Measurements from ENCODE around the gene ADGRG6.
A peak's percentile ranks its signal among the peaks of the same experiment; 100 is the strongest.

Gene ADGRG6

DNA sequence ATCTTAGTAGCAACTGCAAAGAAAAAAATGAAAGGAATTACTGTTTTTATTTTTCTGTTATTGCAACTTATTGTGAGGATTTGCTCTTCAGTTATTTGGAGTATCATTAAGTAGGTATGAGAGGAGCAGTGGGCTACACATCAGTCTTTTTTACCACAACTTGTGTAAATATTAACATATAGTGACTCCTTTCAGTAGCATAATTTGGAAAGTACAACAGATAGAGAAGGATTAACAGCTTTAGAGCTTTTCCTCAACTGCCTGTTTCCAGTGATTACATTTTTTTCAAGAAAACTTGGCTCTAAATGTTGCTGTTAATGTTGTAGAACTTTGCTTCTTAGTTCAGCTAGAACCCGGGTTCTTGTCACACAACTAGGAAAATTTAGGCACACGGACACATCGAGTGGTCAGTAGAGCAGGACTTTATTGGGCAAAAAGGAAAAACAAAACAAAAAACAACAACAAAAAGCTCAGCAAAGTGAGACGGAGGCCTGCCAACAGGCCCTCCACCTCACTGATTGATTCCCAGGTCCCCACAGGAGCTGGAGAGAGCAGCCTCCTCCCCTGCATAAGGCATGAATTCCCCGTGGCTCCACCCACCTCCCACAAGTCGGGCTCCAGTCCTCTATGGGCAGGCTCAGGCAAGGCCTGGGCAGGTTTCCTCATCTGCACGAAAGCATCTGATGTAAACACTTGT, 75.1 kb downstream of the ADGRG6 start:
- DNase-seq (ENCODE audit: low spot score): no peak

DNA sequence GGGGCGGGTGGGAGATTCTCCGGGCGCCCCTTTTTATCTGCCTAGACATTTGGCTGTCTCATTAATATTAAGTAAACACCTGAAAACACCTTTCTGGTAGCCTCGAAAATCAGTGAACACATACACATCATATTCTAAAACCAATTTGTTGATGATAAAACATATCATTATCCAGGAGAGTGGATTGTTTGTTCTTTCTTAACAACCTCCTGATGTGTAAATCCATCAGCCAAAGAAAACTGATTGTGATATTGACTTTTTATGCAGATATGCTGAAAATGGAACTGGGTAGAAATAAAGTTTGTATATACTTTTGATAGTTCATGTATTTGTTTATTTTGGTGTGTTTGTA, 75.7 kb downstream of the ADGRG6 start:
- DNase-seq (ENCODE audit: low spot score): no peak

DNA sequence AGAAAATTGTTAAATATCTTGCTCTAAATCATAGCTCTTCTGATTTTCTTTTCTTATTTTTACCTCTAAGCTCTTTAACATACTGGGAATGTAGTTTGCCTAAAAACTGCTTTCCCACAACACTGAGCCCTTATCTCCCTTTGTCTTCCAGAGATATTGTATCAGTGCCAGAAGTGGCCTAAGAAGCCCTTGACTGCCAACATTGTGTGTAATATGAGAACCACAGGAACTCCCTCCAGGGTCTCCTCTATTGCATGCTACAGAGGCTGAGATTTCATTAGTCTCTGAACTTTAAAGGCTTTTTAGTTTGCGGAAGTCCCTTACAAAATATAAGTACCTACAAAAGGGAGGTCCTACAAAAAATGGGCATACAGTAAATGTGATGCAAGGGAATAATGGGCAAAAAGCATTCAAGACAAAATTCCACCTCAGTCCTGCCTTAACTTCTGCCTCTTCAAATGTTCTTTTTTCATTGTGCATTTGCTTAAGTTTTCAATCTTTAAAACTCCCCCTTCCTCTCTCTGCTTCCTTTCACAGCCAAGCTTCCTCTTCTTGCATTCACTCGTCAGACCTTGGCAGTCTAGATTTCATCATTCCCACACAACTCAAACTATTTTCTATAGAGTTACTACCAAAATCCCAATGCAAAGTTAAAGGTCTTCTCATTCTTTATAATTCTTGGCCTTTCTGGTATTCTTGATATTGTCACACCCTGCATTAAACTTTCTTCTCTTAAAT, 76.5 kb downstream of the ADGRG6 start:
- DNase-seq (ENCODE audit: low spot score): no peak

DNA sequence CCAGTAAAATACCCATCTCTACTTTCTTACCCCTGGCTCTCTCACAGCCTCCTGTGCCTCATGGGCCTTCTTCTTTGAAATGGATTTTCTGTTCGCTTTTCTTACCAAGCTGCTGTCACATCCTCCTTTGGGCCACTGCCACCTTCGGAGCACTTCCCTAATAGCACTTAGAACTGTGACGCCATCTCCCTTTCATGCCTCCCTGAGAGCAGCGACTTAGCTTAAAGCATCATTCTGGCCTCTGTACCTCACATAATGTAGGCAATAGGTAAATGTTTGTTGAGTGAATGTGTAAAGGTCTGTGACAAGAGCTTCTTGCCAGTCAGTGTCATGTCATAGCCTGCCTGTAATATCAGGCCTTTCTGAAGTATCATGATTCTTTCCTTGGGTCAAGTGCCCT, 78.8 kb downstream of the ADGRG6 start:
- no peak for DNase-seq (ENCODE audit: low spot score)

DNA sequence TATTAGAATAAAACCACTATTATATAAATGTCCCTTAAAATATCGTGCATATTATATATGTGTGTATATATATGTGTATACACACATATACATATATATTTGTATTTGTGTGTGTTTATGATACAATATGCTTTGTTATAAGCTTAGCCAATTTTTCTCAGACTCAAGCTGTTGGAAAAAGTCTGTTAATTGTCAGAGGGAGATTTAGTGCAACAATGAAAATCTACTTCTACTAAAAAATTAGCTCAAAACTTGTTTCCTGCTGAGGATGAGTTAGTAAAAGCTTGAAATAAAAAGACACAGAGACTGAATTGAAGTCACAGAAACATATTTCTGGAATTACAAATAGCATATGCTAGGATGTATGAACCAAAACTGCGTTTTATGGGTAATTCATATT, 79.4 kb downstream of the ADGRG6 start:
- DNase-seq (ENCODE audit: low spot score): no peak

DNA sequence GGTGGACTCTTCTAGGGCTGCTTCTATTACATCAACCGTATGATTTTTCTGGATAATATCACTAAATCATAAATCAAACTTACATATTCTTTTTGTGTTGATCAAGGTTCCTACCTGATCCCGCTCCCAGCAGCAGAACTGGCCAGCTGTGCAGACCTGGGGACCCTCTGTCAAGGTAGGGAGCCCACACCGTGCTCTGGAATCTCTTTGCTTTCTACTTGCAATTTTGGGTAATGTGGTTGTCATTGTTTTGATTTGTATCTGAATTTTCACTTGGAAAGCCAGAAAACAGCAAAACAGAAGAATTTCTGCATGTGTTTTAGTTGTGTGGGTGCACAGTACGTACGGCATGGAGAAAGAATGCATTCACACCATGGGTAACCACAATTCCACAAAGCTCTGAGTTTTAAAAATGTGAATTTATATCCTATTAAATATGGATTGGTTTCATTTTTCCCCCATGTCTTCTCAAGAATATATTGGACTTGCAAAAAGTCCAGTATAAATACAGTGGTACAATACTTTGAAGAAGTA, 80.1 kb downstream of the ADGRG6 start:
- no peak for DNase-seq (ENCODE audit: low spot score)

DNA sequence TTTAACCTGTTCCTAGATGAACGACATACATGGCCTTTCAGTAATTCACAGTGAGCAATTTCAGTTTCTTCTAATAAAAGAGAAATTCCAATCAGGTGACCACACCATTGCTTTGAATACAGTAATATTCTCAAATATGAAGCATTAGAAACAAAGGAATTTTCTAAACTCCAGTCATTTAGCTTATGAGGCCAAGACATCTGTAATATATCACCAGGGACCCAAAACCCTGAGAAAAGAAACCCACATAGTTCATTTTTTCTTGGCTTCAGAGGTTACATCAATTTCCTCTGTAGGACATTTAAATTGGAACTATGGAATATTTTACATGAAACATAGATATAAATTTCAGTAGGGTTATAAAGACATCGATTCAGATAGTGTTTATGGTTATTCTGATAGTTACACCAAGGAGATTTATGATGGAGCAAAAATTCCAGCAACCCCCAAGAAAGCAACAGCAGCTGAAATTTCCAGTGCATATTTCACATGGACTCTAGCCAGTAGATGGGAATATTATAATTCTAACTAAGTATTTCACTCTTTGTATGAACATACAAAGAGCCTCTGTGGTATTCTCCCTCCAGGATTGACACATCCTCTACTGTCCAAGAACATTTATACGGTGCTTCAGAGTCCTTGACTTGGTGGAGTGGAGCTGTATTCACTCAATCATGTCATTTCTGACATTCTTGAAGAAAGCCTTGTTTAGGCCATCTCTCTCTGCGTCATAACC, 82.9 kb downstream of the ADGRG6 start:
- no peak for DNase-seq (ENCODE audit: low spot score)

DNA sequence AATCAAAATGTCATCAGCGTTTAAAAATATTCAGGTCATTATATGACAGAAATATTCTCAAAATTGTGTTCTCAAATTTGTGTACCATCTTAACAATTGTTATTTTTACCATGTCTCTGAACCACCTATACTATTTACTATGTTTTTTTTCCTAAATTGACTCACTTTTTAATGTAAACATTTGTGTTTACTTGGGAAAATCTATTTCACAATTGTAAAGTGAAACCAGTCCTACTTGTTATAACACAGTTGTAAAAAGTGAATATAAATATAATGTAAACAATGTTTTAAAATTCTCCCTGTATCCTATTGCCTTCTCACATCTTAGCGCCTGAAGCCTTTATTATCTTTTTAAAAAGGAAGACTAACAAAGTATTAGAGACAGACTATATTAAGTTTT, 83.5 kb downstream of the ADGRG6 start:
- DNase-seq (ENCODE audit: low spot score): no peak

DNA sequence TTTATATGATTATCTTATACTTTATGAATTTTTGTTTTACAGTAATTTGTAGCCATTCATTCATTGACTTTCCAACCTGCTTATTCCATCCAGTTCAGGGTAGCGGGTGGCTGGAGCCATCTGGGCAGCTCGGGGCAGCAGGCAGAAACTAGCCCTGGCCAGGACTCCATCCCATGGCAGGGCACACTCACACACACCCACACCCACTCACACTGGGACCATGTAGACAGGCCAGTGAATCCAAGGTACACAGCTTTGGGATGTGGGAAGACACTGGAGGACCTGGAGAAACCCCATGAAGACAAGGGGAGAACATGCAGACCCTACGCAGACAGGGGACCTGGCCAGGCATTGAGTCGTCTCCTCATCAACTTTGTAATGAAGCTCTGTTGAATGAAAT, 84.8 kb downstream of the ADGRG6 start:
- DNase-seq (ENCODE audit: low spot score): no peak

DNA sequence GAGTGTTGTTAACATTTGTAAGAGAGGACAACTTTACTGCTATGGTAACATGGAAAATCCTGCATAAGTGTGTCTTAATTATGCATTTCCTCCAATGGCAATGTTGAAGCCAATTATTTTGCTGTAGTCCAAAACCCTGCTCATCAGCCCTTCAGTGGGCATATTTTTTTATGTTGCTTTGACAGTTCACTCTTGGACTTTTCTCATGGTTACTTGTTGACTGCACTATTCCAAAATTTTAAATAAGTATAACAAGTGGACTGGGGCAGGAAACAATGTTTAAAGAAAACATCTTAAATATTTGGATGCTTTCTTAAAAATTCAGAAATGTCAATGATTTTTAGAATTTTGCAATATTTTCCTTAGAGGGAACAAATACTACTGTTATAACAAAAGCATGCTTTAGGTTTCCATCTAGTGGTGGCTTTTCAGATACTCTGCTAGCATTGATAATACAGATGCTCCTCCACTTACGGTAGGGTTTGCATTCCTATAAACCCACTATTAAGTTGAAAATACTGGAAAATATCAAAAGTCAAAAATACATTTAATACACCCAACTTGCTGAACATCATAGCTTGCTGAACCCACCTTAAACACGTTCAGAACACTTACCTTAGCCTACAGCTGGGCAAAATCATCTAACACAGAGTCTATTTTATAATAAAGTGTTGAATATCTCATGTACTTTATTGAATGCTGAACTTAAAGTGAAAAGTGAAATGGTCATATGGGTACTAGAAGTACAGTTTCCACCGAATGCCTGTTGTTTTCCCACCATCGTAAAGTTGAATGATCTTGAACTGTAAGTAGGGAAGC, 86.4 kb downstream of the ADGRG6 start:
- peak; percentile 20 for DNase-seq (ENCODE audit: low spot score)

DNA sequence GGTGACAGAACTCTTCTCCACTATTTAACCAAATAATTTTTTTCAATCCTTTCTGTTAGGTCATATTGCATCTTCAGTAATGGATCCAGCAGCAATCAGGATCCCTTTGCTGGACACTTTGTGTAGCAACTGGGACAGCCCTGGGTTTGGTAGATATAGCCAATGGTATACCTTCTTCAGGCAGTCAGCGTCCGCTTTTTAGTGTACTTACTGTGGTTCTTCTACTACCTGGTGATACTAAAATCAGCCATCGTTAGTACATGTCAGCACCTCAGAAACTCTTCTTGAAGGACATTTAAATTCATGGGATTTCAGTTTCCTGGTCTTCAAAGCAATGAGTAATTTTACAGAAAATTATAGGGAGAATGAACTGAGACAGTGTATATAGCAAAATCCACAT, 93.5 kb downstream of the ADGRG6 start:
- no peak for DNase-seq (ENCODE audit: low spot score)

DNA sequence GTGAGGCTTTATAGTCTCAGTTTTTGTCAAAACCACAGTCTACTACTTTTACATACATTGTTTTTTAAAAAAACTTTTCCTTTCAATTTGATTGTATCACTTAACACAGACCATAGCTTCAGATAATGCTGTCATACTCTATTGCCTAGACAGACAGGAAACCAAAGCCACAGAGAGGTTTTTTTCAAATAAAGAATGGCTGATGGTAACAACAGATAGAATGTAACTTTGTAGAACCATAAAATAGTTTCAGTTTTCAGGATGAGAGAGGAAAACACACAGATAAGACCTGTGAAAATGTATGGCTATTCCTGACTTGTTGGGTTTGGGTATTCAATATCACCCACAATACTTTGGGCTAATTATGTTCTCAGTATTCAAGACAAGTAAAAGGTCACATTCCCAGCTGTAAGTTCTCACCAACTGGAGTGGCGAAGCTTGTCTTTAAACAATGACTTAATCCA, 94.0 kb downstream of the ADGRG6 start:
- peak; percentile 67 for DNase-seq (ENCODE audit: low spot score)

DNA sequence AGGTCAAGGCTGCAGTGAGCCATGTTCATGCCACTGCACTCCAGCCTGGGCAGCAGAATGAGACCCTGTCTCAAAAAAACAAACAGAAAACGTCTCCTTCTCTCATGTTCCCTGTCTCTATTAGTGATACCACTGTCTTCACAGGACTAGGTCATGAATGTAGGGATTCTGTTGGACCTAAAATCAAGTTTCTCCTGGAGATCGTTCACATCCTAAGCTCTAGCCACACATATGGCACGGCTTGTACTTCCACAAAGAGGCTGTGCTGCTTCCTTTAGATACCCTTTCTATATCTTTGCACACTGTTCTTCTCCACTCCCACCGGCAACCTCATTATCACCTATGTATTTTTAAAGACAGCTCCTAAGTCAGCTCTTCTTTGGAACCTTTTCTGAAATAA, 96.5 kb downstream of the ADGRG6 start:
- DNase-seq (ENCODE audit: low spot score): no peak

DNA sequence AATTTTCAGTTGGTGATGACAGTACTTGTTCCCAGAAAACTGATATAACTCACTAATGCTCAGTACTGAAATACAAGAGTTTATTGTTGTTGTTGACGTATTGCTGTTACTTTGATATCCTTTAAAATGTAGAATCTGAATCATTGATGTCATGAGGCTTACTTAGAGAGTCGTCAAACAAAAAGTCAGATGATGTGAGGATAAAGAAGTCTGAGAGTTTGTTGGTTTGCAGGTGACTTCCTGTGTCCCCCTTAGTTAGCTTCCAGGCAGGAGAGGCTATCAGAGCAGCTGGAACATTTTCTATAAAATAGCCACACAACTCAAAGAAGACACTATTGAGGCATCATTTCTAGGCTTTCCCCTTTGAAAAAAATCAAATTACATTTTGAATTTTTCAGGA, 97.9 kb downstream of the ADGRG6 start:
- no peak for DNase-seq (ENCODE audit: low spot score)

DNA sequence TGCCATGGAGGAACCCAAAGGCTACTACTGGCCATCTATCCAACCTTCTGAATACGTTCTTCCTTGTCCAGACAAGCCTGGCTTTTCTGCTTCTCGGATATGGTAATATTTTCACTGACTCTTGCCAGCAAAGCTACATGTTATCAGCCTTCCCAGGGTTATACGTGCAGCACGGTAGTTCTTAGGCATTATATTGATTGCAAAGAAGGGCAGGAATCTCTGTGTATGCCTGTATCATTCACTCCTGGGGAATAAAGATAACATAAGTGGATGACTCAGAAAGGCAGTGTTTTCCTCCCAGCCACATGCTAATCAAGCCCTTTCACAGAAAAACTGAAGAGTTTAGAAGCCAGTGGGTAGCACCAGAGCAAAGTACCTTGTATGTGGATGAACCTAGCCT, 98.7 kb downstream of the ADGRG6 start:
- no peak for DNase-seq (ENCODE audit: low spot score)

DNA sequence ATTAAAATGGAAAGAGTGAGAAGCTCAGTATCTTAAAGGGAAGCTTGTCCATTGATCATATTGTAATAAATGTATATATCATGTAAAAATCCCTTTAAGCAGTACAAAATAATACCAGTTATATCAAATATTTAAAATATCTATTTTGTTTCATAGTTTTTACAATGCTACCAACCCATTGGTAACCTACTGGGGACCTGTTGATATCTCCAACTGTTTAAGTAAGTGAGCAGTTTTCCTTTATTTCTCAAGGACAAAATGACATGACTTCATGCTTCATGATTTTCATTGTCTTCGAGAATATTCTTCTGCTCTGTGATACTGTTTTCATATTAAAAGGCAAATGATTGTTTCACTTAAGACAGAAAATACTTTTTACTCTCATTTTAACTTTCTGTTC, 100.0 kb downstream of the ADGRG6 start:
- no peak for DNase-seq (ENCODE audit: low spot score)

DNA sequence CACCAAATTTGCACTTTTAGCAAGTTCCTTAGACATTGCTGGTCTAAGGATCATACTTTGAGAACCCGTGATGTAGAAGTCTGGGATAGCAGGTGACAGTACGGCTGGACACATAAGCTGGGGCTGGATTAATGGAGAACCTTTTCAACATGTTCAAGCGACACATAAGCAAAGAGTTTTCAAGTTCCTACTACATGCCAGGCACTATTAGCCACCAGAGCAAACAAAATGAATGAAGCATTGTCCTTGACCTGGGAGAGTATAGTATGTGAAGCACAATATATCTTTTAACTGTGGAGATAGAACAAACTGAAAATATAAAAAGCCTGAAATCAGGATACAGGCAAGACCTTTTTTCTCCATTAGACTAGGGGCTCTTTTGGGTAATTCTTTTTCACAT, 102.9 kb downstream of the ADGRG6 start:
- no peak for DNase-seq (ENCODE audit: low spot score)

DNA sequence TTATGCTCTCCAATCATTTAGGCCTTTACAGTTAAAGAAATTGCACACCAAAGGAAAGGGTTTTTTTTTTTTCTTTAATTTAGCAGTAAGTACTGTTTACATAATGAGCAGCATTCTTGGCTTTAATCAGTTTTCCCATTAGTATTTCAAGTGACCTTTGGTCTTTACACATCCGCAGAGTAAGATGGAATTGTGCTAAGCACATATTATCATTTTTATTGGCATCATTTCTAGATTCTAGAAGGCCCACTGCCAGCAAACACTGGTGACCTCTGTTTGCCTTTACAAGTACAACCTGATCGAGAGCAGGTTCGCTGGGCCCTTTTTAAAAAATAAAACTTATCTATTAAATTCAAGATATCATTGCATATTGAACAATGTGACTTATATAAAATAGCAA, 104.3 kb downstream of the ADGRG6 start:
- no peak for DNase-seq (ENCODE audit: low spot score)

DNA sequence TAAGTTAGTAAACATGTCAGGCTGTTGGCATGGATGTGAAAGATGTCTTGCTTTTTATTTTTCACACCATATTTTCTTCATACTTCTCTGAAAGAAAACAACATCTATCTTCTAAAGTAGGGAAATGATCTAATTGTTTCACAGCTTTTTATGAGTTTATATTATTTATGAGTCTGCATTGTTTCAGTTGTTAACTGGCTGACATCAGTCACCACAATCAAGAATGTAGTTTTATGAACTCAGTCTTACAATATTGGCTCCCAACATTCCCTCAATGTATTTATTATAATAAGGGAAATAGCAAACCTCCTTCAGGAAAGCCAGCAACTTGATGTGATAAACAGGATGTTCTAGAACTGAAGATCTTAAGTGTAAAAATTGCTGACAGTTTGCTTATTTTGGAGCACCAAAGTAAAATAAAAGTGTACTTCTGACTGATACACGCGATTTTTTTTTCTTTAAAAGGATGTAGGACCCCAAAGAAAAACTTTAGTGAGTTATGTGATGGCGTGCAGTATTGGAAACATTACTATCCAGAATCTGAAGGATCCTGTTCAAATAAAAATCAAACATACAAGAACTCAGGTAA, 106.0 kb downstream of the ADGRG6 start:
- no peak for DNase-seq (ENCODE audit: low spot score)

DNA sequence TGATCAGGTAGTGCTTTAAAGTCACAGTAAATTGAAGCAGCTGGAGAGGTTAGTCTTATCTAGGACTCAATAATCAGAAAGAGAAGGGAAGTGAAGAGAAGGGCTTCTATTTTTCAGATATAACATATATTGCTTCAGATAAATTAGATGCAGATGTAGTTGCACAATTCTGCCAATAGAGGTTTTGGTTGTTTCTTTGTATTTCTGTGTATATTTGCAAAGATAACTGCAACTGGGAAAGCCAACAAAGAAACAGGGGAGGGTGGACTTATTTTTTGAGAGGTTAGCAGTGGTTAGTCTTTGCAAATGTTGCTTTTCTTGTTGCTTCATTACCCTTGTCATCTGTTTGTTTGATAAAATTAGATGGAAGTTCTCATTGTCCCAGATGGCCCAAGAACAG, 106.6 kb downstream of the ADGRG6 start:
- no peak for DNase-seq (ENCODE audit: low spot score)

DNA sequence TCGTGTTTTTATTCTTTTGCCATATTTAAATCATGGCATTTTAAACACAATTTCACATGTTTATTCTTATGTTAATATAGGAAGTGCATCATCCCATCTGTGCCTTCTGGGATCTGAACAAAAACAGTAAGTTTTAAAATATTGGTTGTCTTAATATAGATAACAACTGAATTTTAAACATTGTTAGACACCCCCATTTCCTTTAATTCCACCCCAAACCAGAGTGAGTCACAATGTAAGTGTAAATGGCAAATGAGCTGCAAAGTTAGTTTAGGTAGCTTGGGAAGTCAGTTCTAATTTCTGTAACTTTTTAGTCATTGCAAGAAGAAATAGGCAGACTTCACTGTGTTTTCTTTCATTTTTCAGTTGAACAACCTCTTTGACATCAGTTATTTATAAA, 108.0 kb downstream of the ADGRG6 start:
- DNase-seq (ENCODE audit: low spot score): no peak

DNA sequence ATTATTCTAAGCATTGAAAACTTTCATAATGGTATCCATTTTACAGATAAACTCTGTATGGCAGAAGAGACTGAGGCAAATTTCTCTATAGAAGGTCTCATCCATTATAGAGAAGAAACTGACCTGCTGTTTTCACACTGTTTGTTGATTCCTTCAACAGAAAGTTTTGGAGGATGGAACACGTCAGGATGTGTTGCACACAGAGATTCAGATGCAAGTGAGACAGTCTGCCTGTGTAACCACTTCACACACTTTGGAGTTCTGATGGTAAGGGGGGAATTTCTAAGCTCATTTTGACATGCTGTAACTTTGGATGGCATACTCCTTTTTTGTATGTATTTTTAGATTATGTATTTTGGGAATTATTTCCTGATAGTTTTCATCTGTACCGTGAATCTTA, 109.3 kb downstream of the ADGRG6 start:
- DNase-seq (ENCODE audit: low spot score): no peak
